NCI-H510A treated with DMSO at 0.1 percent for 48 hours (cell line): ENCODE measurements around the gene DOP1B.
"Not testable (repeated sequence)": the region's sequence is repeated elsewhere in the genome, so short reads cannot be mapped to it uniquely, and the experiment has no call there.

Experiments used
- DNase-seq: peaks from one replicate; lab custom pipeline; 2025; lab: John Stamatoyannopoulos, UW

Gene DOP1B, protein sequence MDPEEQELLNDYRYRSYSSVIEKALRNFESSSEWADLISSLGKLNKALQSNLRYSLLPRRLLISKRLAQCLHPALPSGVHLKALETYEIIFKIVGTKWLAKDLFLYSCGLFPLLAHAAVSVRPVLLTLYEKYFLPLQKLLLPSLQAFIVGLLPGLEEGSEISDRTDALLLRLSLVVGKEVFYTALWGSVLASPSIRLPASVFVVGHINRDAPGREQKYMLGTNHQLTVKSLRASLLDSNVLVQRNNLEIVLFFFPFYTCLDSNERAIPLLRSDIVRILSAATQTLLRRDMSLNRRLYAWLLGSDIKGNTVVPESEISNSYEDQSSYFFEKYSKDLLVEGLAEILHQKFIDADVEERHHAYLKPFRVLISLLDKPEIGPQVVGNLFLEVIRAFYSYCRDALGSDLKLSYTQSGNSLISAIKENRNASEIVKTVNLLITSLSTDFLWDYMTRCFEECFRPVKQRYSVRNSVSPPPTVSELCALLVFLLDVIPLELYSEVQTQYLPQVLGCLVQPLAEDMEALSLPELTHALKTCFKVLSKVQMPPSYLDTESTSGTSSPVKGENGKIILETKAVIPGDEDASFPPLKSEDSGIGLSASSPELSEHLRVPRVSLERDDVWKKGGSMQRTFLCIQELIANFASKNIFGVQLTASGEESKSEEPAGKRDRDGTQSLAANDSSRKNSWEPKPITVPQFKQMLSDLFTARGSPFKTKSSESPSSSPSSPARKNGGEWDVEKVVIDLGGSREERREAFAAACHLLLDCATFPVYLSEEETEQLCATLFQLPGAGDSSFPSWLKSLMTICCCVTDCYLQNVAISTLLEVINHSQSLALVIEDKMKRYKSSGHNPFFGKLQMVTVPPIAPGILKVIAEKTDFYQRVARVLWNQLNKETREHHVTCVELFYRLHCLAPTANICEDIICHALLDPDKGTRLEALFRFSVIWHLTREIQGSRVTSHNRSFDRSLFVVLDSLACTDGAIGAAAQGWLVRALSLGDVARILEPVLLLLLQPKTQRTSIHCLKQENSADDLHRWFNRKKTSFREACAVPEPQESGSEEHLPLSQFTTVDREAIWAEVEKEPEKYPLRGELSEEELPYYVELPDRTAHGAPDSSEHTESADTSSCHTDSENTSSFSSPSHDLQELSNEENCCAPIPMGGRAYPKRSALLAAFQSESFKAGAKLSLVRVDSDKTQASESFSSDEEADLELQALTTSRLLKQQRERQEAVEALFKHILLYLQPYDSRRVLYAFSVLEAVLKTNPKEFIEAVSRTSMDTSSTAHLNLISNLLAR (N-terminal part only)

DNA sequence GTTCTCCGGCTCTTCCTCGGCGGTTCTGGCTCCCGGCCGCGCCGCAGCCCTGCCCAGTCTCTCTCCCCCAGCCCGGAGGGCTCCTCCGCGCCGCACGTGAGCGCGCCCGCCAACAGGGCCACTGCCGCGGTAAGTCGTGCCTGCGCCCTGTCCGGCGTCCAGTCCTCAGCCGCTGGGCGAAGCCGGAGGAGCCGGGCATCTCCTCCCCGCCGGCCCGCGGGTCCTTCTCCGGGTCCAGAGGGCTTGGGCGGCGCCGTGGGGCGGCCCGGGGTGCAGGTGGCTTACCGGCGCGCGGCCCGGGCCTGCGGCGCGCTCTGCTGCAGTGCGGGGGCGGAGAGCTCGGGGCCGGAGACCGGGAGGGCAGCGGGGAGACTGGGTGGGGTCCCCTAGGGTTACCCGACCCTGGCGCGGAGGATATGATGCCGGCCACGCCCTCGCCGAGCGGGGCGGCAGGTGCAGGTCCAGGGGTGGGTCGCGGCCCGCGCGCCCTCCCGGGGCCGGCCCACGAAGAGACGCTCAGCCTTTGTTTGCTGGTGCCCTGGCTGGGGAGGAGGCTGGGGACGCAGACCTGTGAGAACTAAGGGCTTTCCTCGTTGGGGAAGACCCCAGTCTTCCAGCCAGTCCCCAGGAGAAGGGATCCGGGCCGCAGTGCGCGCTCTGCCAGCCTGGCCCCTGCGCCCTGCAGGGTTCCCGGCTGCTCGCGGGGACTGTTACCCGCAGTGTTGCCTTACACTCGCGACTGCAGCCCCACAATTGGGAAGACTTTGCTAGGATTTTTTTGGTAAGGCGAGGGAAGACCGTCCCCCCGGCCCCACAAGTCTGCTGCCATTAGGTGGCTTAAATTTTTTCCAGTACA is at the start of gene DOP1B:
Gene DOP1B (plus strand): TSS at position 10 of the 856 bp plus-strand sequence. CDS start 7,910 bp downstream, outside the sequence.
- no peak for DNase-seq

DNA sequence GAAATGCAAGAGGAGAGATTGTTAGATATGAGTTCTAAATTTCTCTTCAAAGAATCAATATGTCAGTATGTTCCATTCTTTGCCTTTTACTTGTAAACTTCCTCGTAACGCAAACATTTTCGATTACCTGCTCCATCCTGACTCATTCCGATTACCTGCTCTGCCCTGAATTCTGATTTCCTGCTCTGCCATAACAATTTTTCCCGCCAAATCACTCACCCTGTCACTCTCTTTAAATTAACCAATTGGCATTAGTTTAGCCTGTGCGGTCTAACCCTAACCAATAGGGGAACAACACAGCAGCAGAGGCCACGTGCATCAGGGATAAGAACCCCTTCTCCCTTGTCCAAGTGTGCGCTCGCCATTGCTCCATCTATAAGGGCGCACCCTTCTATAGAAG is 46.8 kb upstream of the DOP1B start:
- DNase-seq, result no peak

DNA sequence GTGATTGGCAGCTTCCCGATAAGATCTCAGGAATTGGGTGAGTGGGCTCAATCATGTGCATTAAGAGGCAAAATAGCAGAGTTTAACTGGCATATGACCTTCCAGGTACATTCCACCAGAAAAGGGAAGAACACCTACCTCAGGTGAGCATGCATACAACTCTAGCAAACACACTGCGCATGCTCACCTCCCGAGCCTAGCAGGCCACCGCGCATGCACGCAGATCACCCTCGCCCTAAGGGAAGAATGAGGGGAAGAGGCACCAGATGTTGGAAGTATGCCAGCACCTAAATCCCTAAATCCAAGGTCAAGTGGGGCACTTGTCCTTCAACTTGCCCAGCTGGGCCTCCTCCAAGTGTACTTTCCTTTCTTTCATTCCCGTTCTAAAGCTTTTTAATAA is 45.4 kb upstream of the DOP1B start:
- no peak for DNase-seq

DNA sequence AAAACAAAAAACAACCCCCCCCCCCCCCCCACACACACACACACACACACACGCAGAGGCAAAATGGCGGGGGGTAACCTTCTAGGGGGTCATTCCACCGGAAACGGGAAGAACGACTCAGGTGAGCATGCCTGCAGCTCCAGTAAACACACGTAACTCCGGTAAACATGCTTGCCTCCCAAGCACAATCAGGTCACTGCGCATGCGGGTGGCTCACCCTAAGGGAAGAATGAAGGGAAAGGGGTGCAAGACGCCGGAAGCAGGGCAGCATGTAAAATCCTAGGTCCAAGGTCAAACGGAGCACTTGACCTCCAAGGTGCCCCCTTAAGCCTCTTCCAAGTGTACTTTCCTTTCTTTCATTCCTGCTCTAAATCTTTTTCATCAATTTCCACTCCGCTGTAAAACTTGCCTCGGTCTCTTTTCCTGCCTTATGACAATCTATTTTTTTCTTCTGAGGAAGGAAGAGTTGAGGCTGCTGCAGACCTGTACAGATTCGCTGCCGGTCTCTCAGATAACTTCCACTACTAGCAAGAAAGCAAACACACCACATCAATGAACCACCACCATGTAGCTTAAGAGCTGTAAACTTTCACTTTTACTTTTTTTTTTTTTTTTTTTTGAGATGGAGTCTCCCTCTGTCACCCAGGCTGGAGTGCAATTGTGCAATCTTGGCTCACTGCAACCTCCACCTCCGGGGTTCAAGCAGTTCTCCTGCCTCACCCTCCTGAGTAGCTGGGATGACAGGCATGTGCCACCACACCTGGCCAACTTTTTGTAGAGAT is 42.8 kb upstream of the DOP1B start:
- no peak for DNase-seq

DNA sequence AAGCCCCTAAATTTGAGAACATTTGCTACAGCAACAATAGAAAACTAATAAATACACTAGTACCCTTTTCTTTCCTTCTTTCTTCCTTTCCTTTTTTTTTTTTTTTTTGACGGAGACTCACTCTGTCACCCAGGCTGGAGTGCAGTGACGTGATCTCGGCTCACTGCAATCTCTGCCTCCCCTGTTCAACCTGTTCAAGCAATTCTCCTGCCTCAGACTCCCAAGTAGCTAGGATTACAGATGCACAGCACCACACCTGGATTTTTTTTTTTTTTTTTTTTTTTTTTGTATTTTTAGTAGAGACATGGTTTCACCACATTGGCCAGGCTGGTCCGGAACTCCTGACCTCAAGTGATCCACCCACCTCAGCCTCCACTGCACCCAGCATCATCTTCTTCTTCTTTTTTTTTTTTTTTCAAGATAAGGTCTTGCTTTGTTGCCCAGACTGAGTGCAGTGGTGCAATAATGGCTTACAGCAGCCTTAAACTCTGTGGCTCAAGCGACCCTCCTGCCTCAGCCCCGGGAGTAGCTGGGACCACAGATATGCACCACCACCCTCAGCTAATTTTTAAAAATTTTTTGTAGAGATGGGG is 41.4 kb upstream of the DOP1B start:
- DNase-seq, result no peak

DNA sequence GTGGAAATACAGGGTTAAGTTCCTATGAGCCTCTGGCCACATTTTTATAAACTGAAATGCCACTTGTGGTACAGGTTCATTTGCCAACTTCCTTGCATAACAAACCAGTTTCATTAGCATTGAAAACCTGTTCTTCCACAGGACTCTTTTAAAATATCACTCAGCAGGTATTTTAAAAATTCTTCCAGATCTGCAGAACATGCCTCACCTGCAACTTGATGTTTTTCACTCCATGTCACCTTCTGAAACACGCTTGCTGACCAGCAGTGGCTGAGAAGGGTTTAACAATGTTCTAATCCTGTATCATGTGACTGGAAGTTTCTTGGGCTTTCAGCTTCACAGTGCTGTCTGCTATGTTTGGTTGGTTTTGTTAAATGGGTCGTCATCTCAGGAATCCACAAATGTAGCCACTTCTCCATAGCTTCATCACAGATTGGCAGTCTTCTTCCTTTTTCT is 39.3 kb upstream of the DOP1B start:
- no peak for DNase-seq

DNA sequence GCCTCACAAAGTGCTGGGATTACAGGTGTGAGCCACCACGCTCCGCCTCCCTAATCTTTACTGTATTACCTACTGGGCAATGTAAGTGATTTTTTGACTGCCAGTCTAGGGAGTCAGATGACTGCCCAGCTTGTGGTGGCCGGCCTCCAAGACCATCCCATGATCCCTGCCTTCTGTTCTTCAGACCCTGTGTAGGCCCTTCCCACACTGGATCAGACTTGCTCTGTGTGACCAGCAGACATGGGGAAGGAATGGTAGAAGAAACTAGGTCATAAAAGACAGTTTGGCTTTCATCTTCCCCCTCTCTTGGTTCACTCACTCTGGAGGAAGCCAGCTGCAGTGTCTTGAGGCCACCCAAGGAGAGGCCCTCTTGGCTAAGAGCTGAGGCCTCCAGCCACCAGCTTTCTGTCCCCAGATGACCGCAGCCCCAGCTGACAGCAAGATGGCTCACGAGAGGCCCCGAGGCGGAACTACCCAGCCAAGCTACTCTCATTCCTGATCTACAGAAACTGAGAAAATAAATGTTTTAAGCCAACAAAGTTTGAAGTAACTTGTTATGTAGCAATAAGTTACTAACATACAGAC is 36.2 kb upstream of the DOP1B start:
- DNase-seq, result no peak

DNA sequence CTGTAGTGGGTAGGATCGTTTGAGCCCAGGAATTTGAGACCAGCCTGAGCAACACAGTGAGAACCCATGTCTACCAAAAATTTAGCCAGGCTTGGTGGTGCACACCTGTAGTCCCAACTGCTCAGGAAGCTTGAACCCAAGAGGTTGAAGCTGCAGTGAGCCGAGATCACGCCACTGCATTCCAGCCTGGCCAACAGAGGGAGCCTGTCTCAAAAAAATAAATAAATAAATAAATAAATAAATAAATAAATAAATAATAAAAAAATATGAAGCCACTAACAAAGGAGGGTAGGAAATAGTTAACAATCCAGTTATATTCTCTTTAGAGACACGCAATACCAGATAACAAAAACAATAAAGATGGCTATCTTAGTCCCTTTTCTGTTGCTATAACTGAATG is 33.6 kb upstream of the DOP1B start:
- no peak for DNase-seq

DNA sequence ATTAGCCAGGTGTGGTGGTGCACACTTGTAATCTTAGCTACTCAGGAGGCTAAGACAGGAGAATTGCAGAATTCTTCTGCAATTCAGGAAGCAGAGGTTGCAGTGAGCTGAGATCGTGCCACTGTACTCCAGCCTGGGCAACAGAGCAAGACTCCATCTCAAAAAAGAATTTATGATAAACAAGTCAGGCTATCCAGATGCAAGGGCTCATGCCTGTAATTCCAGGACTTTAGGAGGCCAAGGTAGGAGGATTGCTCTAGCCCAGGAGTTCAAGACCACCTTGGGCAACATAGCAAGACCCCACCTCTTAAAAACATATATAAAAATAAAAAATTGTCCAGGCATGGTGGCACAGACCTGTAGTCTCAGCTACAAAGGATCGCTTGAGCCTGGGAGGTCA is 32.2 kb upstream of the DOP1B start:
- DNase-seq, result no peak

DNA sequence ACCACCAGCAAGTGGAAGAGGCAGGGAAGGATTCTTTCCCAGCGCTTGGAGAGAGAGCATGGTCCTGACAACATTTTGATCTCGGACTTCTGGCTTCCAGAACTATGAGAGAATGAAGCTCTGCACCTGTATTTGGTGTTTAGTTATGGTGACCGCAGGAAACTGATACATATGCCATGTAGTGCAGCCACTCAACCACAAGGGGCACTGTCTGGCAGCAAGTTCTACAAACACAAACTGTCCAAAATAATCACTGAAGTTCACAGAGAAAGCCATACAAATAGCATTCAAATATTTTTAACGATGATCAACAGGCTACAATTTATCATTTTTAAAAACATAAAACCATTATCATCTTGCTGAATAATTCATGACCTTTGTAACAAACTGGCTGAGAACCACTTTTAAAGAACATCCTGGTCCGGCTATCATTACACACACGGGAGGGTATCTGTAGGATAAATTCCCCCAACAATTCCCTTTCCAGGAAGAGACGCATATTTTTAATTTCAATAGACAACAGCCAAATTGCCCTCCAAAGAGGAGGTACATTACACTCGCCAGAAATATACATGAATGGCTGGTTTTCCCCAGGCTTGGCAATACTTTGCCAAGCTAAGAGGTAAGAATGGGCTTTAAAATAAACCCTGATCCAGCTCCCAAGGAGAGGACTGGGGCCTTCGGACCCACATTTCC is 31.0 kb upstream of the DOP1B start:
- peak; percentile 80 for DNase-seq

DNA sequence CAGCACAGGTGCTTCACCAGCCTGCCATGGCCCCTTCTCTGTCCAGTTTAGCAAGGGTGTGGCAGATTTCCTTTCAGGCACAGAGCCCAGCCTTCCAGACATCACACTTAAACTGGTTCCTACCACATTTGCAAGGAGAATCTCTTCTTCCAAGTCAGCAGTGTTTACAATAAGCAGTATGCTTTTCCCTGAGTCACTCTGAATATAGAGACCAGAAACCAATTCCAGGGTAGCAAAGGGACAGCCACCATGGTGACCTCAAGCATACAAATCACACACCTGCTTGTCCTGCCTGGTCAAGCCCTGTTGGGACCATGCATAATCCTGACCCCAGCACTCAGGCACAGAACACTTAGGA is 30.4 kb upstream of the DOP1B start:
- DNase-seq, result no peak

DNA sequence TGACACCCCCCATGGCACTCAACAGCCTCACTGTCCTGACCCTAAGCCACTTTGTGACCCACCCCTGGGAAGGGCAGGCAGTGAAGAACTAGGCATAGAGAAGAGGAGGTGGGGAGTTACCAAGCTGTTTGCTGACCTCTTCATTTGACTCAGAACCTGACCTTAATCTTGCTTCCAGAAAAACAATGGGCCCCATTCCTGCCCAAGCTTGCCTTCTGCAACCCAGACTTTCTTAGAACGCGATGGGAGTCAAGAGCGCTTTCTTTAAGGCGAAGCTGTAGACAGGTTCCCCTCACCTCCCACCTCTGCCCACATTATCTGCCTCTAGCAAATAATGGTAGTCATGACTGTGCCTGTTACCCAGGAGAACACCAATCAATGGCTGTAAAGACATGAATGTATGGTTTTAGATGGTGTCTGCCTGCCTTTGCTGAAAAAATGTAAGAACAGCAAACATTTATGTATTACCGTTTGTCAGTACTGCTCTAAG is 30.0 kb upstream of the DOP1B start:
- DNase-seq, result no peak

DNA sequence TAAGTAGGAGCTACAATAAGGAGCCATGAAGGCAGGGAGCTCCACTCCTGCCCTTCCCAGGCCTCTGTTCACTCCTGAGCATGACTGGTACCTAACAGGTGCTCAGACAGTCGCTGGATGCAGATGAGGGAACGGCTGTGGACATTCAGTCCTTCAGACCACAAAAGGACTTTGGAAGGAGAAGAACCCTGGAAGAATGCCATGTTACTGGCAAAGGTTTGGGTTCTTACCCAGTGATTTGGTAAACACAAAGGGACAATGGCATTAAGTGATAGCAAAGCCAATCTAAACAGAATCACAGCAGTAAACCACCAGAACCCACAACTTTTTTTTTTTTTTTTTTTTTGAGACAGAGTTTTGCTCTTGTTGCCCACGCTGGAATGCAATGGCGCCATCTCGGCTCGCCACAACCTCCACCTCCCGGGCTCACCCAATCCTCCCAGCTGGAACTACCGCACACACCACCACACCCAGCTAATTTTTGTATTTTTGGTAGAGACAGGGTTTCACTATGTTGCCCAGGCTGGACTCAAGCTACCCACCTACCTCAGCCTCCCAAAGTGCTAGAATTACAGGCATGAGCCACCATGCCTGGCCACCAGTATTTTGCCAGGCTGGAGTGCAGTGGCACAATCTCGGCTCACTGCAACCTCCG is 29.2 kb upstream of the DOP1B start:
- DNase-seq, result no peak

DNA sequence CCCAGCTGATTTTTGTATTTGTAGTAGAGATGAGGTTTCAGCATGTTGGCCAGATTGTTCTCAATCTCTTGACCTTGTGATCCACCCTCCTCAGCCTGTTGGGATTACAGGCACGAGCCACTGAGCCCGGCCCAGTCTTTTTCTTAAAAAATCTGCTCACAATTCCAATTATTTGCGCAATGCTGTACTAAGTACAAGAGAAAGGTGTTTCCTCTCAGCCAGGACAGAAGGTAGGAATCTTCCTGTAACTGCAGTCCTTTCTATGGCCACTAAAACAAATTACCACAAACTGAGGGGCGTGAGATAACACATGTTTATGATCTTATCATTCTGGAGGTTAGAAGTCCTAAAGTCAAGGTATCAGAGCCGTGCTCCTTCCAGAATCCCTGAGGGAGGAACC is 28.6 kb upstream of the DOP1B start:
- DNase-seq, result no peak

DNA sequence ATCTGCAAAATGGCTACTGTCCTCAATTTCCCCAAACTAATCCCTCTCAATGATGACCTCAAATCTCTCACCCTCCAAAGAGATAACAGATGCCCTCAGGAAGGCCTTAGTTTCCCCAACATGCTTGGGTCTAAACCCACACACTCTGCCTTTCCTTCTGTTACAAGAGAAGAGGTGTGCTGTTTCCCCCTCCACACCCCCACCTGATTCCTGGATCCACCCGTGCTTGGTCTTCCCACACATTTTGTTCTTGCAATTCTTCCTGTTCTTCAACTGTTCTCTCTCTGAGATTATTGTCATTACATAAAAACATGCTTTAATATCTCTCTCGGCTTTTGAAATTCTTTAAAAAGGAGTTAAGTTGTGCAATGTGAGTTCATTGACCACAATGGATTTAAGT is 27.4 kb upstream of the DOP1B start:
- no peak for DNase-seq

DNA sequence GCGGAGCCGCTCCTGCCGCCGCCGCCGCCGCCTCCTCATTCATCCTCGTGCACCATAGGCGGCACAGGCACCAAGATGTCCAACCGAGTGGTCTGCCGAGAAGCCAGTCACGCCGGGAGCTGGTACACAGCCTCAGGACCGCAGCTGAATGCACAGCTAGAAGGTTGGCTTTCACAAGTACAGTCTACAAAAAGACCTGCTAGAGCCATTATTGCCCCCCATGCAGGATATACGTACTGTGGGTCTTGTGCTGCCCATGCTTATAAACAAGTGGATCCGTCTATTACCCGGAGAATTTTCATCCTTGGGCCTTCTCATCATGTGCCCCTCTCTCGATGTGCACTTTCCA is 26.2 kb upstream of the DOP1B start:
- DNase-seq, result not testable (repeated sequence)

DNA sequence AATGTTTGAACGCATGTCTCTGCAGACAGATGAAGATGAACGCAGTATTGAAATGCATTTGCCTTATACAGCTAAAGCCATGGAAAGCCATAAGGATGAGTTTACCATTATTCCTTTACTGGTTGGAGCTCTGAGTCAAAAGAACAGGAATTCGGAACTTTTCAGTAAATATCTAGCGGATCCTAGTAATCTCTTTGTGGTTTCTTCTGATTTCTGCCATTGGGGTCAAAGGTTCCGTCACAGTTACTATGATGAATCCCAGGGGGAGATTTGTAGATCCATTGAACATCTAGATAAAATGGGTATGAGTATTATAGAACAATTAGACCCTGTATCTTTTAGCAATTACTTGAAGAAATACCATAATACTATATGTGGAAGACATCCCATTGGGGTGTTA is 25.8 kb upstream of the DOP1B start:
- not testable (repeated sequence) for DNase-seq

DNA sequence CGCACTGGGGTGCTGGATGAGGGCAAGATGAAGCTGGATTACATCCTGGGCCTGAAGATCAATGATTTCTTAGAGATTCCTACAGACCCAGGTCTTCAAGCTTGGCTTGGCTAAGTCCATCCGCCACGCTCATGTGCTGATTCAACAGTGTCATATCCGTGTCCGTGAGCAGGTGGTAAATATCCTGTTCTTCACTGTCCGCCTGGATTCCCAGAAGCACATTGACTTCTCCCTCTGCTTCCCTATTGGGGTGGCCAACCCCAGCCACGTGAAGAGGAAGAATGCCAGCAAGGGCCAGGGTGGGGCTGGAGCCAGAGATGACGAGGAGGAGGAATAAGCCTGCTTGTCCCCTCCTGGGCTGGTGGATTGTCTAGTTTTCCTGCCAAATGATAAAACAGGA is 23.9 kb upstream of the DOP1B start:
- DNase-seq, result no peak
